HG02943 (cell line): ENCODE data around the gene EPB41L3.

Experiments used
- ATAC-seq: cut with Tn5 transposase; IDR thresholded peaks from one replicate; pipeline ENCODE4 v1.9.1; 2021; ENCODE audit warnings: mild to moderate bottlenecking, low read depth, moderate library complexity; ENCODE audit not compliant: unreplicated experiment

EPB41L3 gene

GRCh38 chr18:5419601-5420000 is 124.2 kb downstream of the EPB41L3 start:
- no peak for ATAC-seq

DNA sequence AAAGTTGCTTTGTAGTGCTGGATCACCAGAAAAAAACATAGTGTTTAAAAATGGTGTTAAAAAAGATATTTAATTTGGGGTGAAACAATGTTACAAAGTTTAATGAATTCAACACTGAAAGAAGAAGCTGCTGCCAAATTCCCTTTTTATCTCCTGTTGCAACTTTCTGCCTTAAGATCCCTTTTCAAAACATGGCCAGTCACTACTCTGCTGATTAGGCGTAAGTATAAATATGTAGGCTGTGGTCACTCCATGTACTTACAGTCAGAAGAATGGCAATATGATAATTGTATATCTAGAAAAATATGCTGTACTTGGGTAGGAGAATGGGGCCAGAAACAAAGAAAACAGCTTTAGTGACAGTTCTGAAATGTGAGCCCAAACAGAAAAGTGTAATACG is 124.8 kb downstream of the EPB41L3 start:
- no peak for ATAC-seq

- no peak for ATAC-seq
Observed at GRCh38 chr18:5417342-5417741, 126.5 kb downstream of the EPB41L3 start.

DNA sequence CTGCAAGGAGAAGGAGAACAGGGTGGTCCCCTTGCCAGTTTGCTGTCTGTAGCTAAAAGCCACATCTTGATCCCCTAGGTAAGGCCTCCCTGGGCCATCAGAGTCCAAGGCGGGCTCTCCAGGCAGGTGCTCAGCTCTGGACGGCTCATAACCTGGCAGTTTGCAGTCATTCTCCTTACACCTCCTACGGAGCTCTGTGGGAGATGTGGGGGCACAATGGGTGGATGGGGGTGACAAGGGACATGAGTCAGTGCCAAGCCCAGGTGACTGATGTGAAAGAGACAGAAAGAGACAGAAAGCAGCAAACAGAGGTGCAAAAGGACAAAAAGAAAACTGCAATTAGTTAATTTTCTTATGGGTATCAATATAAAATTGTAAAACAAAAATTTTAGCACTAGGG is 127.7 kb downstream of the EPB41L3 start:
- ATAC-seq, result no peak

DNA sequence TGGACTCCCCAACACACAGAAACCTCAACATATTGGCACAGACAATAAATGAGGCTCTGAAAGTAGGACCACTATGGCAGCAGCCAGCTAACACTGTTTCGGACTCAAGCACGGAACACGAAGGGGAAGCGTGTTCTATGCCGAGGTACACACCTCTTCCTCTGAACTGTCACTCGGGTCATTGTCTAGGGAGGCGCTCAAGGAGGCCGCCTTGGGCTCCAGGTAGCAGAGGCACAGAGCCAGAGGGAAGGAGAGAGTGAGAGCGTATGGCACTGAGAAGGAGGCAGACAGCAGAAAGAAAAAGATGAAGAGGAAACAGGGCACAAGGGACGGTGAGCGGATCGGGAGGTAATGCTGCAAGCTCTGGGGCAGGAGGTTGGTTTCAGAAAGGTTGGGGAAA is 128.1 kb downstream of the EPB41L3 start:
- no peak for ATAC-seq

DNA sequence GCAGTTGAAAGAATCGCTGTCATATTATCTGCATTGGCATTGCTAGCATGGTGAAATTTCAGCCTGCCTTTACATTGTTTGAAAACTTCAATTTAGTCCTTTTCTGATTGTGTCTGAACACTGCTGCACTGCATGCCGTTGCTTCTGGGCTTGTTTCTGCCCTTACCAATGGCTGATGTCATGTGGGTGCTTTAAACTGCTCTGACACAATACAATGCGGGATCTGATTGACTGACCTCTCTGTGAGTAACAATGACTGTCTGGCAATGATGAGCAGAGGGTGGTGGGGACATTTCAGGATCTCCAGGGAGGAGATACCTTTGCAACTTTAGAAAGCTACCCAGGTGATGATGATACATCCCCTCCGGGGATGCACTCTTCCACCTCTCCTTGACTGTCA is 128.8 kb downstream of the EPB41L3 start:
- ATAC-seq, result no peak

- ATAC-seq, result no peak
Observed at GRCh38 chr18:5414546-5414945, 129.3 kb downstream of the EPB41L3 start.

DNA sequence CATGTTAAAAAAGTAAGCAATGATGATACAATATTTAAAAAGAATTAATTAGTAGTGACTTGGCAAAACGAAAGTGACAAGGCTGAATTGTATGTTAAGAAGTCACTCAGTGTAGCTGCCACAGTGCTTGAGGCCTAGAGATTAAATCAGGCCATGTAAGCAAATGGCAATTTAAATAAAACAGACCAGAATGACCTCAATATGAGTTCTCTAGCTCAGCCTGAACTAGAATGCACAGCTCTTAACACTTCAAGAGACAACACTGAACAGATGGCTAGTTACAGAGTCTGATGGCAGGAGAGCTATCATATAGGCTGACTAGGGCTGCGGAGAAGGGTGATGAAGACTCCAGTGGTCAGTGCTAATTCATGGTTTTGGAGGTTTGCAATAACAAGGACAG is 130.3 kb downstream of the EPB41L3 start:
- no peak for ATAC-seq

GRCh38 chr18:5410582-5410981 is 133.2 kb downstream of the EPB41L3 start:
- ATAC-seq, result no peak

- no peak for ATAC-seq
Observed at GRCh38 chr18:5398269-5398668, 145.5 kb downstream of the EPB41L3 start.

DNA sequence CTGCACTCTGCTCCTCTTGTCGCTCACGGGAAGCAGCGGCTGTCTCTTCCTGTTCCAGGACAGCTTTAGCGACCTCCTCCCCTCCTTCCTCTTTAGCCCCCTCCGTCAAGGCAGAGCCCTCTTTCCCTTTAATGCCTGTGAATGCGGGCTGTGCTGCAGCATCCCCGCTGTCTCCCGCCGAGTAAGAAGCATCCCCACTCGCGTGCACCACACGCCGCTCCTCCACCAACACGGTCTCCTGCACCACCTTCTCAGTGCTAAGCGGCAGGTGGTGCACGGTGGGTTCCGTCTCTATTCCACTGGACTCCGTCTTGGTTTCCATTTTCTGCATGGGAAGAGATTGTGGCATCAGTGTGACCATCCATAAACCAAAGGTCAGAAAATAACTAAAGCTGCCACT is 146.7 kb downstream of the EPB41L3 start:
- ATAC-seq, result no peak

GRCh38 chr18:5395860-5396448 is 147.8 kb downstream of the EPB41L3 start:
- no peak for ATAC-seq

GRCh38 chr18:5393779-5394178 is 150.0 kb downstream of the EPB41L3 start:
- no peak for ATAC-seq

- no peak for ATAC-seq
Observed at GRCh38 chr18:5391409-5391808, 152.4 kb downstream of the EPB41L3 start.

DNA sequence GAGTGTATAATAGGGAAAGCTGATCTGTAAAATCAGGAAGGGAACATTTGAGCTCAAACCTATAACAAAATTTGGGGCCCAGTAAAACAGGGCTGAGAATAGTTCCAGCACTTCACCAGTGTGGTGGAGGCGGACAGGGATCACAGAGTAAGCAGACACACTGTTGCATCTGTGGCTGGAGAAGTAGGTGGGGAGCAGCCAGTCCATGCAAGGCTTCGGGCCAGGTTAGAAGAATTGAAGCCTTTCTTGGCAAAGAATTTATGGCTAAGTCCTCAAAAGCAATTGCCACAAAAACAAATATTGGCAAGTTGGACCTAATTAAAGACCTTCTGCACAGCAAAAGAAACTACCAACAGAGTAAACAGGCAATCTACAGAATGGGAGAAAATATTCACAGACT is 154.4 kb downstream of the EPB41L3 start:
- no peak for ATAC-seq

- ATAC-seq, result no peak
Observed at GRCh38 chr18:5388896-5389295, 154.9 kb downstream of the EPB41L3 start.

DNA sequence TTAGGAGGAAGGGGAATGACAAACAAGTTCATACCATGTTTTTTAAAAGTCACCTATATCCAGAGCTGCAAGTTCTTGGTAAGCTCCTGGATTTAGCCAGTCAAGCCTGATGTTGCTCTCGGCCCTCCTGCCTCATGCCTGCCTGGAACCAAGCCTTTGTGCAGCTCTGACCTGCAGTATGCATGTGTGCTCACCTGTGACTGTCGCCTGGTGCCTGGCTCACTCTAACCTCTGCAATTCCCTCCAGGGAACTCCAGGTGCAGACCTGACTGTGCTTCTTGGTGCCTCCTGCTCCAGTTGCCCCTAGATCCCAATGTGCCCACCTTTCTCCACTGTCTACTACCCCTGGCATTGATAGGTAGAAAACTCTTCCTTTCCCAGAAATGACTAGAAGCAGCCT is 163.2 kb downstream of the EPB41L3 start:
- ATAC-seq, result no peak

GRCh38 chr18:5376986-5377385 is 166.8 kb downstream of the EPB41L3 start:
- no peak for ATAC-seq

DNA sequence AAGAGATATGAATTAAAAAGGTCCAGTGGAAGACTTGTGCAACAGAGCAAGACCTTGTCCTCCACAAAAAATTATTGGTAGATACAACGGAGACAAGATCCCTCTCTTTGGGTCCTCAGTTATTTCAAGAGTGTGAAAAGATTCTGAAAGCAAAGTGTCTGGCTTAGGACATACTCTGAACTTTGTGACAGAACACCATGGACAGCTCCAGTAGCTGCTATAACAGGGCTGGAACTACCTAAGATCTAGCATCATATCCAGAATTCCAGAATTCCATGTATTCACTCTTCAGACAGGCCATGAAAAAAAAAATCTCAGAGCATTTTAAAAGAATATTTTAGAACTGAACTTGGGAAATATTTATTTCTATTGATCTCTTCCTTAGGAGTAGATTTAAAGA is 173.5 kb downstream of the EPB41L3 start:
- ATAC-seq, result no peak

DNA sequence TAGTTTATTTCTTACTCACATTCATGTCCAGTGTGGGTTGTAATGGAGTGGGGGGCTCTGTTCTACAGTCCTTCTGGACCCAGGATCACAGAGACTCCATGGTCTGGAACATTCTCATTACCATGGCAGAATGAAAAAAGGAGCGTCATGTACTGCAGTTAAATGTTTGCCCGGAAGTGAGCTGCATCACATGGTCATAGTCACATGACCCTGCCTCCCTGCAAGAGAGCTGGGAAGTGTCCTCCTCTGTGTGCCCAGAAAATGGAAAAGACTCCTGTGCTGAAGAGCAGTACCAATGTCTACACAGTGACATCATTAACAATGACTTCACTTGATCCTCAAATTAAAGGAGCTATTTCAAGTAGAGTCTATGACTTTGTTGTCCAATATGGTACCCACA is 174.3 kb downstream of the EPB41L3 start:
- ATAC-seq, result no peak

DNA sequence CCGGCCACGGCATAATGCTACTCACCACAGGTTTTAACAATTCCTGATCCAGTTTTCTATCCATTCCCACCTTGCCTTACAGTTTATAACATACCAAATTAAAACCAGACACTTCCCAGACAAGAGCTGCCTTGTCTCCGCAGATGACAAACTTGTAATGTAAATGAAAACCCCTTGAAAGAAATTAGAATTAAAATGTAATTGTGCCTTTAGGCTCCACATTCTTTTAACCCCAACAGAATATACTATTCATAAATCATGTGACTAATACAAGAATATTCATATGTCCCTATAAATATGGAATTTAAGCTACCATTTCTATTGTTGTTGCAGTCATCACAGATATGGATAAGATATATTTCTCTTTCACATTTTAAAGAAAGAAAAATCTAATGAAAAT is 178.4 kb downstream of the EPB41L3 start:
- no peak for ATAC-seq

GRCh38 chr18:5350636-5351035 is 193.2 kb downstream of the EPB41L3 start:
- no peak for ATAC-seq
